T-cell (primary cell): ENCODE data around the gene ETNPPL. TPM values are rescaled to one million over a fixed set of nuclear protein-coding genes. Genes with fewer than 3 reads are reported as not detected.

Experiments used
- ATAC-seq, 4 experiments: fragments of 200-7000 bp in 3 of 4; fragments of 150-1000 bp in 1 of 4; cut with Tn5 transposase; replicated peaks in 1 of 4; 1 replicate in 3 of 4; 2 replicates in 1 of 4; pipeline ENCODE4 v1.10.0; 2021; ENCODE audit warnings: moderate library complexity in 3 of 4, mild to moderate bottlenecking in 2 of 4, moderate number of reproducible peaks in 1 of 4
- CTCF ChIA-PET, 2 donors: fragments of 300-600 bp; sonication (Branson Sonifier 250); formaldehyde crosslinking; loops; one replicate each; lab custom pipeline; 2022; ENCODE audit warnings: antibody characterized with exemption in 2 of 2; lab: Charles Lee
- POLR2A ChIA-PET, 2 donors: fragments of 300-600 bp; sonication (Branson Sonifier 250); formaldehyde crosslinking; loops; one replicate each; lab custom pipeline; 2022; ENCODE audit warnings: antibody characterized with exemption in 2 of 2; lab: Charles Lee
- DNase-seq, 35 experiments: peaks; one replicate each; pipeline versions ENCODE4 v3.0.0 to v3.0.0-alpha.2; 2013 to 2023
- H3K27ac ChIP-seq: one replicate; pipeline ENCODE4 v1.5.1; 2013; ENCODE audit warnings: low read length
- H3K27me3 ChIP-seq, 2 experiments: replicated peaks in 1 of 2; 1 replicate in 1 of 2; 2 replicates in 1 of 2; pipeline versions ENCODE4 v1.6.1 to v1.7.0; 2013; ENCODE audit warnings: low read length in 1 of 2, mixed read lengths in 1 of 2; ENCODE audit not compliant: control insufficient read depth in 2 of 2, insufficient read depth in 2 of 2; ENCODE audit errors: extremely low read depth in 1 of 2
- H3K36me3 ChIP-seq, 2 donors: 1 replicate in 1 of 2; 2 replicates in 1 of 2; pipeline versions ENCODE4 v1.6.1 to v1.7.0; 2013; ENCODE audit warnings: low read length in 1 of 2; ENCODE audit not compliant: control insufficient read depth in 2 of 2, insufficient read depth in 1 of 2; ENCODE audit errors: extremely low read depth in 1 of 2
- H3K4me1 ChIP-seq, 2 experiments: 1 replicate in 1 of 2; 2 replicates in 1 of 2; pipeline versions ENCODE4 v1.6.1 to v1.7.0; 2013; ENCODE audit warnings: low read length in 2 of 2, mixed read lengths in 1 of 2; ENCODE audit not compliant: insufficient read depth in 2 of 2, control insufficient read depth in 1 of 2; ENCODE audit errors: extremely low read depth in 1 of 2
- H3K4me3 ChIP-seq, 2 donors: 1 replicate in 1 of 2; 2 replicates in 1 of 2; pipeline versions ENCODE4 v1.5.1 to v1.7.0; 2013; ENCODE audit warnings: mild to moderate bottlenecking in 2 of 2, low read length in 1 of 2, moderate library complexity in 1 of 2; ENCODE audit not compliant: control insufficient read depth in 1 of 2; ENCODE audit errors: extremely low read depth in 1 of 2
- H3K9me3 ChIP-seq: 2 replicates; pipeline ENCODE4 v1.7.0; 2013
- H3K27ac Mint-ChIP-seq, 2 donors: one replicate each; pipeline ENCODE4 v1.8.0; 2020 to 2021; ENCODE audit warnings: mild to moderate bottlenecking in 2 of 2, mixed read lengths in 2 of 2
- H3K27me3 Mint-ChIP-seq, 2 donors: one replicate each; pipeline ENCODE4 v1.8.0; 2021 to 2022; ENCODE audit warnings: mixed read lengths in 2 of 2
- H3K36me3 Mint-ChIP-seq: one replicate; pipeline ENCODE4 v1.8.0; 2021; ENCODE audit warnings: mixed read lengths
- H3K4me1 Mint-ChIP-seq, 3 donors: one replicate each; pipeline ENCODE4 v1.8.0; 2020 to 2022; ENCODE audit warnings: mixed read lengths in 3 of 3, mild to moderate bottlenecking in 1 of 3
- H3K4me3 Mint-ChIP-seq, 3 donors: one replicate each; pipeline ENCODE4 v1.8.0; 2020 to 2022; ENCODE audit warnings: mild to moderate bottlenecking in 3 of 3, mixed read lengths in 3 of 3, moderate library complexity in 3 of 3
- H3K9me3 Mint-ChIP-seq, 3 donors: one replicate each; pipeline ENCODE4 v1.8.0; 2020 to 2022; ENCODE audit warnings: mixed read lengths in 3 of 3
- WGBS: methylation state at CpG from one replicate; pipeline ENCODE4 v1.1.5; 2013; ENCODE audit warnings: missing lambda C conversion rate; ENCODE audit not compliant: insufficient coverage; 5-methylcytosine and 5-hydroxymethylcytosine counted together
- total RNA-seq, 35 experiments: library from RNA in 6 of 35; stranded (reverse) in 6 of 35; fragments of 120-200 nt in 1 of 35; gene quantifications; one replicate each; pipeline versions ENCODE4 v1.2.1 to v1.2.4 and lab custom pipeline; 2013 to 2026

ETNPPL gene
- total RNA-seq, 5 donors from 2014 or later (not counting 1 experiment from before 2014, with no cell fraction given): 0.13 TPM; not detected in 4

DNA sequence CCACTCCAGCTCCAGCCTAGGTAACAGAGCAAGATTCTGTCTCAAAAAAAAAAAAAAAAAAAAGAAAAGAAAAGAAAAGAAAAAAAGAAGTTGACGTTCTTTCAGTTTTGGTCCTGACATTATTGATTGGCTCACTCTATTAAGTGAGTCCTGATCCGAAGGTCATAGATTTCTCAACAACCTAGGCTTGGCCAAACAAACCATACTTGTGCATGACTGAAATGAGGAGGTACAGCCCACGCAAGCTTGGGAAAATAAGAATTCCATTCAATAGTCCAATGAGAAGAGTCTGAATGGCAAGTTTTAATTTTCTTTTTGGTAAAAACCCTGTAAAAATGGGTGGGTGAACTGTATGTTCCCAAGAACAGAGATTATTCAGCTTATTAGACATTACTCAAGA lies 3.2 kb upstream of the ETNPPL start:
- POLR2A ChIA-PET: no interaction called here
- peaks cover 26 to 41% of the 10 kb centered on the region in 2 donors for H3K27me3 Mint-ChIP-seq

GRCh38 chr4:108763986-108764385 lies 1.1 kb upstream of the ETNPPL start:
- ATAC-seq: no peak
- Histone ChIP-seq H3K36me3 (no peaks in the 10 kb centered on the region), H3K27me3 (peaks cover 0 to 20% of the 10 kb centered on the region in 2 experiments), H3K4me1 (peaks cover 3 to 15% of the 10 kb centered on the region in 2 experiments), H3K9me3 (no peaks in the 10 kb centered on the region), H3K4me3 (no peak overlapping the region), H3K27ac (no peak overlapping the region)
- ChIA-PET POLR2A (no interaction called here), CTCF (interaction anchor here in 1 of 2 donors (0.8 kb wide), 1 partner anchor 1754 kb away, joined by 3 read pairs; no protein-coding TSS in a partner anchor)
- Mint-ChIP-seq H3K27ac (no peak overlapping the region), H3K36me3 (no peaks in the 10 kb centered on the region), H3K4me1 (peaks cover 12 to 21% (median 13%) of the 10 kb centered on the region in 3 donors), H3K4me3 (peak overlapping the region in 2 of 3 donors; percentile 23 to 93), H3K9me3 (no peaks in the 10 kb centered on the region), H3K27me3 (peaks cover 42 to 48% of the 10 kb centered on the region in 2 donors)
- no CpG with 5 or more reads among the region's 4 CpGs for WGBS
- DNase-seq: no peak

More for the DNA sequence above, 3.2 kb upstream of the ETNPPL start:
- Histone ChIP-seq H3K27ac (no peak overlapping the region), H3K4me3 (no peak overlapping the region), H3K36me3 (no peaks in the 10 kb centered on the region), H3K27me3 (peaks cover 0 to 20% of the 10 kb centered on the region in 2 experiments), H3K9me3 (no peaks in the 10 kb centered on the region), H3K4me1 (peaks cover 3 to 15% of the 10 kb centered on the region in 2 experiments)
- CTCF ChIA-PET: no interaction called here
- Mint-ChIP-seq H3K36me3 (no peaks in the 10 kb centered on the region), H3K9me3 (no peaks in the 10 kb centered on the region), H3K4me1 (peaks cover 12 to 21% (median 13%) of the 10 kb centered on the region in 3 donors), H3K4me3 (no peak overlapping the region), H3K27ac (no peak overlapping the region)
- WGBS: 100% methylated on average over 1 of the region's 3 CpGs
- DNase-seq: no peak
- ATAC-seq: no peak

- Histone ChIP-seq H3K4me1 (peaks cover 3 to 15% of the 10 kb centered on the region in 2 experiments), H3K27me3 (peaks cover 0 to 25% of the 10 kb centered on the region in 2 experiments), H3K9me3 (no peaks in the 10 kb centered on the region), H3K36me3 (no peaks in the 10 kb centered on the region), H3K27ac (no peak overlapping the region), H3K4me3 (peak overlapping the region; percentile 50 to 89)
- Mint-ChIP-seq H3K4me3 (peak overlapping the region; percentile 73 to 93 (median 77)), H3K36me3 (no peaks in the 10 kb centered on the region), H3K27ac (peak overlapping the region in 1 of 2 donors; percentile 36), H3K4me1 (peaks cover 12 to 21% (median 13%) of the 10 kb centered on the region in 3 donors), H3K9me3 (no peaks in the 10 kb centered on the region), H3K27me3 (peaks cover 42 to 50% of the 10 kb centered on the region in 2 donors)
- ChIA-PET CTCF (interaction anchor here (0.6 to 0.8 kb wide), 2 partner anchors 219 to 1754 kb away, joined by 3 to 4 read pairs; no protein-coding TSS in a partner anchor), POLR2A (no interaction called here)
- DNase-seq (no peak), ATAC-seq (no peak)
- WGBS: no CpG with 5 or more reads among the region's 11 CpGs
Observed at GRCh38 chr4:108763226-108763593, 357 bp upstream of the ETNPPL start.

- Histone ChIP-seq H3K9me3 (no peaks in the 10 kb centered on the region), H3K27ac (no peak overlapping the region), H3K4me1 (peaks cover 3 to 15% of the 10 kb centered on the region in 2 experiments), H3K4me3 (no peak overlapping the region), H3K27me3 (peaks cover 0 to 27% of the 10 kb centered on the region in 2 experiments), H3K36me3 (no peaks in the 10 kb centered on the region)
- Mint-ChIP-seq H3K36me3 (no peaks in the 10 kb centered on the region), H3K4me3 (no peak overlapping the region), H3K9me3 (no peaks in the 10 kb centered on the region), H3K4me1 (peaks cover 12 to 19% (median 13%) of the 10 kb centered on the region in 3 donors), H3K27me3 (peaks cover 27 to 36% of the 10 kb centered on the region in 2 donors), H3K27ac (no peak overlapping the region)
- DNase-seq (no peak), ATAC-seq (no peak)
- ChIA-PET POLR2A (no interaction called here), CTCF (no interaction called here)
- 90% methylated on average over 6 of the region's 9 CpGs for WGBS
Observed at GRCh38 chr4:108758498-108758897, 4.4 kb downstream of the ETNPPL start.

DNA sequence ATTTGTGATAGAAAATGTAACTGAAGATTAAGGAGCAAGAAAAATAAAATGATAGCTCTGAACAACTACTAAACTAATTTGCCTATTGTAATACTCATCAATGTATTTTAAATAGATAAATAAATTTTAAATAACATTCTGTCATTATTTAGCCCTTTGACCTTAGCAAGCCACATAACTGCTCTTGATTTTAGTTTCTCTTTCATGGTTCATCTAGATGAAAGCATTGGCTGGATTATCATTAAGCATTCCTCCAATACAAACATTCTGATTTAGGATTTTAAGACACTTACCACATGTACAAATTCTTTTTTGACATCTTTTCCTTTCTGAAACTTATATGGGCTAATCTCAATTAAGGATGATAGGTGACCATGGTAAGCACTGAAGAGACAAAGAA lies 8.5 kb downstream of the ETNPPL start:
- no peak overlapping the region for H3K4me3 ChIP-seq
- no peak overlapping the region for H3K27ac Mint-ChIP-seq
- H3K4me1 Mint-ChIP-seq: no peaks in the 10 kb centered on the region
- ChIA-PET POLR2A (no interaction called here), CTCF (interaction anchor here in 1 of 2 donors (0.6 kb wide), 1 partner anchor 669 kb away, joined by 3 read pairs; no protein-coding TSS in a partner anchor)
- DNase-seq: no peak
- H3K9me3 ChIP-seq: no peaks in the 10 kb centered on the region
- no peak overlapping the region for H3K27ac ChIP-seq
- H3K27me3 ChIP-seq: peaks cover 0 to 10% of the 10 kb centered on the region in 2 experiments
- no peaks in the 10 kb centered on the region for H3K36me3 ChIP-seq
- H3K36me3 Mint-ChIP-seq: no peaks in the 10 kb centered on the region
- H3K4me1 ChIP-seq: no peaks in the 10 kb centered on the region
- H3K27me3 Mint-ChIP-seq: peaks cover 3 to 6% of the 10 kb centered on the region in 2 donors
- H3K4me3 Mint-ChIP-seq: no peak overlapping the region
- ATAC-seq: no peak
- no peaks in the 10 kb centered on the region for H3K9me3 Mint-ChIP-seq

GRCh38 chr4:108751321-108751720 lies 11.5 kb downstream of the ETNPPL start:
- H3K27me3 Mint-ChIP-seq: peaks cover 4% of the 10 kb centered on the region in 2 donors
- POLR2A ChIA-PET: no interaction called here
- no peaks in the 10 kb centered on the region for H3K36me3 Mint-ChIP-seq
- DNase-seq (no peak), ATAC-seq (no peak)
- no peaks in the 10 kb centered on the region for H3K9me3 Mint-ChIP-seq
- peaks cover 2 to 5% (median 3%) of the 10 kb centered on the region in 3 donors for H3K4me1 Mint-ChIP-seq
- Histone ChIP-seq H3K27me3 (peaks cover 0 to 2% of the 10 kb centered on the region in 2 experiments), H3K9me3 (no peaks in the 10 kb centered on the region), H3K27ac (no peak overlapping the region), H3K4me1 (peaks cover 0 to 3% of the 10 kb centered on the region in 2 experiments), H3K4me3 (no peak overlapping the region), H3K36me3 (no peaks in the 10 kb centered on the region)
- no CpG with 5 or more reads among the region's 3 CpGs for WGBS
- H3K4me3 Mint-ChIP-seq: no peak overlapping the region
- H3K27ac Mint-ChIP-seq: no peak overlapping the region
- CTCF ChIA-PET: no interaction called here
